Measurements from ENCODE around the gene ZNF436.
A peak's percentile ranks its signal among the peaks of the same experiment; 100 is the strongest.

ZNF436 gene

DNA sequence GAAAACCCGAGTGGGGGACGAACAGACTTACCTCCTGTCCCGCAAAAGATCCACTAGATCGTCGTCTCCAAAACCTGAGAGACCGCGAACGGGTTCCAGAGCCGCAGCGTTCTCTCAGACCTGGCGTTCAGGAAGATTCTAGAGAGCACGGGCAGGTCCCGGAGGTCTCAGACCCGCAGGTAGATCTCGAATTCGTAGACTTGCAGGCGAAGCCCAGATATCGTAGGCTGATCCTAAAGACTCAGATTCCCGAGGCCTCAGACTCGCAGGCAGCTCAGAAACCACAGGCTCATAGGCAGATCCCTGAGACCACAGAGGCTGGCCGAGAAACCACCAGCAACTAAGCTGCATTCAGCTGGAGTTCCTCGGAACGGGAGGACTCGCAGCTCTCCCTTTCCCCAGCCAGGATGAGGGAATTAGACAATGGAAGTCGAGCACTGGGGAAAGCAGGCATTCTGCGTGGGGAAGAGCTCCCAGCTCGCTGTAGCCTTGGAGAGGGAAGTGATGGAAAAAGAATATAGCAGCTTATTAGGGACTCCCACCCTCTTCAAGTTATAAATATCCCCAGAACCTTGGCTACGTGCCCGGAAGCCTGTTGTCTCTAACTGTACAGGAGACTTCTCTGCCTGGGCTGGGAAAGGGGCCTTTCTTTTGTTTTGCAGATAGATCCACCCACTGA is at the start of gene ZNF436:
ZNF436 (minus strand) TSS at position 502 of the 679 bp plus-strand sequence. CDS start 1,831 bp downstream, outside the sequence.
- DNase-seq = peak; percentile 96

DNA sequence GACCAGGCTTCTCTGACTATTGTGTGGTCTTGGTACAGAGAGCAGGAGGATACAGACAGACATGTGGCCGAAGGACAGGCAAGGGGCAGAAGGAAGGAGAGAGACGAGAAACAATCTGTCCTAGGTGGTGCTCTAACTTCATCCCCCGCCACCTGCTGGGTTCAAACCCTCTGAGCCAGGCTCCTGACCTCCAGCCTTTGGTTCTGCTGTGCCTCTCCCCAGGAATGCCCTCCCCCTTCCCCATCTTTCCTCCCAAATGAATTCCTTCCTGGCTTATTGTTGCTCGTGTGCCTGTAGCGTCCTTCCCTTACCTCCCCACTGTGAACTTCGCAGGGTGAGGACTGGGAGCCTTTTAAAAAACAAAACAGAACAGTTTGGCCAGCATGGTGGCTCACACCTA is 49.5 kb upstream of the ZNF436 start:
- no peak for DNase-seq

DNA sequence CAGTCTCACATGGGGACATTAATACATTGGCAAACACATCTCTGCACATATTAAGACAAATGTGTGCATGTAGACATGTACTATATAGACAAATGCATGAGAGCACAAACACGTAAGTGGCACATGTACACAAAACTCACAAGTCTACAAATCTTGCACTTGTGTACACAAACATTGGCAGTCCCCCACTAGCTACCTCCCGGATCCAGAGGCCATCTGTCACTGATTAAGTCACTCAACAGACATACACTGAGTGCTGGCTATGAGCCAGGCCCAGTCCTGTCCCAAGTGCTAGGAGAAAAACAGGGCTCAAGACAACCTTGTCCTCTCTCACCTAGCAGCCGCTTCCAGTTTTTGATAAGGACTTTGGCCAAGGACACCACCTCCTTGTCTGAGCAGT is 47.9 kb upstream of the ZNF436 start:
- no peak for DNase-seq

DNA sequence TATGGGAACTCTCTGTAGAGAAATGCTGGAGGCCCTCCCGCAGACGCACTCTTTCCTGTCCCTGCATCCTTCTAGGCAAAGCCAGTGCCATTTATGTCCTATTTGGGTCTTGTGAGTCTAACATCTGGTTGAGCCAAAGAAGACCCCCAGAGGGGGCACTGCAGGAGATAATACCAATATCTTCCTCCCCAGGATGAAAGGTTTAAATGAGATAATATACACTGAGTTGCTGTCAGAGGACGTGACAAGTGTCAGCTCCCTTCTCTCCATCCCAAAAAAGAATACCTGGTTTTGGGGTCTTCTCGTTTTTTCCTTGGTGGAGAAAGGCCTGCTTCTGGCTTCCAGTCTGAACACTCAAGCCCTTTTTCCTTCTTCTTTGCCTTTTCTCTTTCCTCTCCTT is 47.3 kb upstream of the ZNF436 start:
- no peak for DNase-seq

DNA sequence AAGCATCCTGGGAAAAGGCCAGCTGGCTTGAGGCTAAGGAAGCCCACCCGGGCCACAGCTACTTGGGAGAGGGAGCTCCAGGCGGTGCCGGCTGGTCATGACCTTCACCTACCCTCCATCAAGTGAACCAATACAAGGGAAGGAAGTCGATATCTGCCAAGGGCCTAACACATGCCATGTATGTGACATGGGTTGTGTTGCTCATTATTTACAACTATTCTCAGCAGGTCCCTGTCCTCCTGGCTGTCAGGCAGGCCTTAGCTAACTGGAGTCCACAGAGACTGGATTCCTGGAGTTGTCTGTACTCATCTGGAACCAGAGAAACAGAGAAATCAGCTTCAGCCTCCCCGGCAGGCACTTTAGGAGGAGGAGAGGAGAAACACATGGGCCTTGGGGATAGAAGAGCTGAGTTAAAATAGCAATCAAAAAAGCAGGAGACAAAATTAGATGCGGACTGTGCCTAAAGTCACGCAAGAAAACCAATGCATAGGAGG is 39.2 kb upstream of the ZNF436 start:
- DNase-seq = no peak

DNA sequence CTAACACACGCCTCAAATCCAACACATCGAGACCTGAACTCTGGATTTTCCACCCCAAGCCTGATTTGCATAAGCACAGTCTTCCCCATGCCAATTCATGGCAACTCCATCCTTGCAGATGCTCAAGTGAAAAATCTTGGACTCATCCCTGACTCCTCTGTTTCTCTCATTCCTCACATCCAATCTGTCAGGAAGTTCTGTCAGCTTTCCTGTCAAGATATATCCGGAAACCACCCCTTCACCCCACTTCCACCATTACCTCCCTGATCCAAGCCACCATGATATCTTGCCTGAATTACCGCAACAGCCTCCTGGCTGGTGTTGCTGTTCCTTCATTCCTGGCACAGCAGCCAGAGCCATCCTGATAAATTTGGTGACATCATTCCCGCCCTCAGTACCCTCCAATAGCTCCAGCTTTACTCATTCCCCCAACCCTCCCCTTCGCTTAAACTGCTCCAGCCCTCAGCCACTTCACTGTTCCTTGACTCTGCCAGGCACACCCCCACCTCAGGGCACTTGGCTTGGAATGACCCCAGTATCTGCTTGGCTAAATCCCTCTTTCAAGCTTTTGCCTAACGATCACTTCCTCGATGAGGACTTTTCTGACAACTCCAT is 37.5 kb upstream of the ZNF436 start:
- no peak for DNase-seq

DNA sequence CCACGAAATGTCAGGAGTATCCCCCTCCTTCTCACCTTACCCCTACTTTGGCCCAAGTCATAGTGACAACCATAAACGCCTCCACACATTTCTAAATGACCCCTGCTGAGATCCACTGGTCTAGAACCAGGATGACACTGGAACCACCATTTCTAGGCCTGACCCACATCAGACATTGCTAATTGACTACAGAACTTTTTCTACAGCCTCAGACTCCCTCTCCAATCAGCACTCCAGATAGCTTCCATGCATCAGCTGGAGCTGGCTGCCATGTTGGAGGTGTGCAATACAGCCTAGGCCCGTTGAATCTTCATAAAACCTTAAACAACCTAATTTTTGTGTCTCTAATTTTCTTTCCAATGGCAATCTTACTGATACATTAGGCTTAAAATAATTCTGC is 36.3 kb upstream of the ZNF436 start:
- no peak for DNase-seq

DNA sequence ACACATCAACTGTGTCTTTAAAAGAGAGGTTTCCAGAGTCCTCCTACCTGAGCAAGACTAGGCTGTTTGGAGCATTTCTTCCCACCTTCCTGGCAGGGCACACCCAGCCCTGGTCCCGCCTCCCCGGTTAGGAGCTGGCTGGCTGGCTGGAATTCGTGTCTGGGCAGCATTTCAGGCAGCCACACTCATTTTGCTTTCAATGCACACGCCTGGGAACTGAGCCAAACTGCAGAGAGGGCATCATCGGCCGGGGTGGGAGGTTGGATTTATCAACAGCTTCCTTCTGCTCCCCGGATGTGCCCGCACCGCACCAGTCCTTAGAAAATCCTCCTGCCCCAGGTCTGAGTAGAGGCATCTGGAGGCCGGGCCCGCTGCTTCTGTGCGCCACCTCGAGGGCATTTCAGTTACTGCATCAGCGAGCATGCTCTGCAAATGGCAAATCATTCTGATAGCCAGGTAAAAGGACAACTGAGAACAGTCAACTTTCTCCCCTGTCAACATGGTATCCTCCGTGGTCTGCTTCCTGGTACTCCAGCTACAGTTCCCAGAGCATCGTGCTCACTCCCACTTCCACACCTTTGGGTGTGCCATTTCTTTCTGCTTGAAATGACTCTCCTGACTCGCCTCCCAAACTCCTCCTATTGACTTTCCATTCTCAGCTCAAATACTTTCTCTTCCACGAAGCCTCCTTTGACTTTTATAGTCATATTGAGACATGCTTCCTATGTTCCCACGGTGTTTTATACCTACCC is 34.3 kb upstream of the ZNF436 start:
- peak; percentile 97 for DNase-seq

DNA sequence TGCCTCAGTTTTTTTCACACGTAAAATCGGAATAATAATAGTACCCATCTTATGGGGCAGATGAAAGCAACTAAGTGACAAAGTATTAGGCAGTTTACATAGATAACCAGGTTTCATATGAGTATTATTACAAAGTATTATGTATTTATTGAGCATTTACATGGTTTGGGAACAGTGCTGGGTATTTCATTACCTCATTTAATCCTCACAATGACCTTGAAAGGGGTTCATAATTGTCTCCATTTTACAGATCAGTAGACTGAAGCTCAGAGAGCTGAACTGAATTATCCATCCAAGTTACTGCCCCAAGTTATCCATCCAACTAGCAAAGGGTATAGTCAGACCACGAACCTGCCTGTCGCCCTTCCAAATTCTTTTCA is 33.7 kb upstream of the ZNF436 start:
- no peak for DNase-seq

DNA sequence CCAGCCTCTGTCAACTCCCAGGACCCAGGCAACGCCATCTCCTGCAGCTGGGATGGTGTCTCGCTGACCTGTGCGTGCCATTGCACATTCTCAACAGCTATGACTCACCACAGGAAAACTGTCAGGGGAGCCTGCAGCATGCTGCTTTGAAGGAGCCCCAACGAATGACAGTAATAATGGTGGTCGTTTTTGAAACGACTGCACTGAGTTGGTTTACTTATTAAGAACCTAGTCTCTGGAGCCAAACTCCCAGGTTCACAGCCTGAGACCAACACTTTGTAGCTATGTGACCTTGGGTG is 33.4 kb upstream of the ZNF436 start:
- no peak for DNase-seq

DNA sequence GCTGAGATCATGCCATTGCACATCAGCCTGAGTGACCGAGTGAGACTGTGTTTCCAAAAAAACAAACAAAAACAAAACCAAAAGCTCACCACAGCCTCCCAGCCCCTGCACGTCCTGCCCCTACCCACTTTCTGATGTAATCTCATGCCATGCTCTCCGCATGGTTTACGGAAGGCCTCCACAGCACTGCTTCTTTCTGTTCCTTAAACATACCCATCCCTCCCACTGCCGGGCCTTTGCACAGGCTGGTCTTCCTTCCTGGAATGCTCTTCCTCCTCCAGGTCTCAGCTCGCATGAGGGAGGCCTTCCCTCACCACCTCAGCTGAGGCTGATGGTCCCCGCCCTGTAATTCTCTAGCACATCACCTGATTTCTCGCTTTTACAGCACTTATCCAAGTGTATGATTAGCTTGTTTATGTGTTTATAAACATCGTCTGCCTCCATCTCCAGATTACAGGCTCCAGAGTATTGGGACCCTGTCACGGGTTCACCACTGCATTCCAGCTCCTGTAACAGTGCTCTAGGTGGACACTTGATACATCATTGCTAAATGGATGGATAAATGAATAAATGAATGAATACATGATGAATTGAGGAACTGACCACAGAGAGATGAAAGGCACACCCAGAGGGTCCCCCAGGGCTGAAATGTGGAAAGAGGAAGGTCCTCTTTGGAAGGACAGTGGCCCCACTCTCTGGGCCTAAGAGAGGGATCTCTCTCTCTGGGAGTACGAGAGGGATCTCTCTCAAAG is 32.8 kb upstream of the ZNF436 start:
- DNase-seq = no peak

DNA sequence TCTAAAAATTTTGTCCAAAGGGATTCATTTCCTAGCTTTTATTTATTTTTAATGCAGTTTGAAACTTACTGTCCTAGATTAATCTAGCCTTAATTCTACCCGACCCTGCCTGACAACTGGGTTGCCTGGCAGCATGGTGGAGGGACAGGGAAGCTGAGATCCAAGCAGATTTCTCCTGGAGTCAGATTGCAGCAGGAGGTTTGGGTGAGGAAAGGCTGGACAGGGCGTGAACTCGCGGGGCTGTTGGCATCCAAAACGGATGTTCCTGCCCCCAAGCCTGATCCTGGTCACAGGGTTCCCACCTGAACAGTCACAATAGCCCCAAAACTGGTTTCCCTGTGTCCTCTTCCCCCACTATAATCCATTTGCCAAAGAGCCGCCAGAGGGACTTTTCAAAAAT is 31.7 kb upstream of the ZNF436 start:
- no peak for DNase-seq

DNA sequence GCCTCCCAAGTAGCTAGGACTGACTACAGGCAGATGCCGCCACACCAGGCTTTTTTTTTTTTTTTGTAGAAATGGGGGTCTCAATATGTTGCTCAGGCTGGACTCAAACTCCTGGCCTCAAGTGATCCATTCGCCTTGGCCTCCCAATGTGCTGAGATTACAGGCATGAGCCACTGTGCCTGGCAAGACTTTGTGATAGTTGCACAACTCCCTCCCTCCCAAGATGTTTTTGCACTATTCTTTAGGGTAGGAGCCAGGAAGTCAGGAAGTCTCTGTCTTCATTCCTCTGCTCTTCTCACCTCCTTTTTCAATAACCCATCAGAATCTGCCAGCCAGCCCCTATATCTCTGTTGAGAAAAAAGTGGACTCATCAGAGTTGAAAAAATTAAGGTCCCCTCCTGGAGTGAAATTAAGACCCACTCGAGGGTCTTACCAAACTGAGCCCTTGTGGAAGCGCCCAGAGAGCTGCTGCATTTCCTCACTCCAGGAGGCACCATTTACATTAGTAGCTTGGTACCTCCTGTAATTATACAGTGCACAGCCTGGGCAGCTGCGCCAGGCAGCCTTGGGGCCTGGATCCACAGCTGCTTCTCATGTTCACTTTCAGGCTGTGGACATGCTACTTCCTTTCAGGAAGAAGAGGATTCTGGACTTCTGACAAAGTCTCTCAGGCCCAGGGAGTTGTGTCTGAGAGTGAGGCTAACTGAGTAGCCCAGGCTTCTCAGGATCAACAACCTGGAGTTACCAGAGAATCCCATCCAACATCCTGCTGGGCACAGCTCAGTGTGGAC is 30.9 kb upstream of the ZNF436 start:
- DNase-seq = no peak

DNA sequence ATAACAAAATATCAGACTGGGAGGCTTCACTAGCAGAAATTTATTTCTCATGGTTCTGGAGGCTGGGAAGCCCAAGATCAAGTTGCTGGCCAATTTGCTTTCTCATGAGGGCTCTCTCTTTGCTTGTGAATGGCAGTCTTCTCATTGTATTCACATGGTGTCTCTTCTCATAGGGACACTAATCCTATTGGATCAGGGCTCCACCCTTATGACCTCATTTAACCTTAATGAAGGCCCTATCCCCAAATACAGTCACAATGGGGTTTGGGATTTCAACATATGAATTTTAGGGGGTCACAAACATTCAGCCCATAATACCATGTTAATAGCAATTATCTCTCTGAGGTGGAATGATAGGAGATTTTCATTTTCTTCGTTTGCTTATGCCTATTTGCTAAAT is 29.6 kb upstream of the ZNF436 start:
- no peak for DNase-seq

DNA sequence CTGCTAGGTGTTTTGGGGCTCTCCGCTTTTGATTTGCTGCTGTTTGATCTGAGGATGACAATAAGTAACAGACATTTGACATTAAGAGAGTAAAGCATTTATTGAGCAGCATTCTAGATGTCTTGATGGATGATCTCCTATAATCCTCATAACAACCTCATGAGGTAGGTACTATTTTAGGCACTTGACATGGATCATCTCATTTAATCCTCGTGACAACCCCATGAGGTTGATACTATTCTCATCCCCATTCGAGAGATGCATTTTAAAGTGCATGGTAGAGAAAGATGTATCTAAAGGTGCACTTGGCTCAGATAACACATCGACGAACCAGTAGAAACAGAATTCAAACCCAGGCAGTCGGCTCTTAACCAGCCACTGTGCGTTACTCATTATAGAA is 28.3 kb upstream of the ZNF436 start:
- no peak for DNase-seq

DNA sequence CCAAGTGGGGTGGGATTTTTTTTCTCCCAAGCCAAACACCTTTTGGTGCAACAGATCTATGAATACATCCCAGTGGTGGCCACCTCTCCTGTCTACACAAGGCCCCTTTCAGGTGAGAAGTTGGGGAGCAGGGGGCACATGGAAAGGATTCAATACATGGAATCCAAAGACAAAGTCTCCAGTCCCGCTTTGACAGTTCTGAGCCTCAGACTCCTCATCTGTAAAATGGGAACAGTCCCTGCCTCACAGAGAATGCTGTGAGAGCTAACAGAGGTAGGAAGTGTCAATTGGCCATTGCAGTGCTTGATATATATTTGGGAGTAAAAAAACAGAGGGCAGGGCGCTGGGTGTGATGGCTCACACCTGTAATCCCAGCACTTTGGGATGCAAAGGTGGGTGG is 26.7 kb upstream of the ZNF436 start:
- no peak for DNase-seq

DNA sequence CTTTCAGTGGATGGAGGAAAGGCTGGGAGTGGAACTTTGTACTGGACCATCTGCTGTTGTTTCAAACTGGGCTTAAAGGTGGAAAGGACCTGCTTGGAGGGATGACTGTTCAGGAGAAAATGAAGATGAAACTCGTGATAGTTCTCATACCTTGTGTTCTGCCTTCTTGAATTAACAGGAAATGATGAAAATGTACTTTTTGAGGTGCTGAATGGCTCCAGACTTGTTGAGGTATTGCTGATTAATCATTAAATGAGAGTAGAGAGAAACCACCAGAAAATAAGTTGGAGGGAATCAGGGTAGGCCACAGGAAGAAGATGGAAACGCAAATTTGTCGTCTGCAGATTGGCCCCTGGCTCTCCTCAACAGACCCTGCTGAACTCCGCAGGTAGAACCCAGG is 26.2 kb upstream of the ZNF436 start:
- DNase-seq = no peak

DNA sequence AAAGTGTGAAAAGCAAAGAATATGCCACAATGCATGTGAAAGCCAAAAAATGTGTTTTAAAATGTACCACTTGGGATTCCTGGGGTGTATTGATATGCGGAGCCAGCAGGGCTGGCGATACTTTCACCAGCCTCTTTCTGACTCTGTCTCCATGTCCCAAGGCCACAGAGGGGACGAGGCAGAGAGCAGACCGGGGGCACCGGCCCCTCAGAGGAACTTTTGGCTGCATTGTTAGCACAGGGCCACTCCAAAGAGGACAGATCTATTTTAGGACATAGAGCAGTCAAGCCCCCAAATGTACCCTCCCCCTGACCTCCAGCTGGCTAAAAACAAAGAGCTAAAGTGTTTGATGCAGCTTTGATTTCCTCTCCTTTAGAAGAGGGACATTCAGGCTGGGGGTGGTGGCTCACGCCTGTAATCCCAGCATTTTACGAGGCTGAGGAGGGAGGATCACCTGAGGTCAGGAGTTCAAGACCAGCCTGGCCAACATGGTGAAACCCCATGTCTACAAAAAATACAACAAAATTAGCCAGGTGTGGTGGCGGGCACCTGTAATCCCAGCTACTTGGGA is 25.6 kb upstream of the ZNF436 start:
- no peak for DNase-seq

DNA sequence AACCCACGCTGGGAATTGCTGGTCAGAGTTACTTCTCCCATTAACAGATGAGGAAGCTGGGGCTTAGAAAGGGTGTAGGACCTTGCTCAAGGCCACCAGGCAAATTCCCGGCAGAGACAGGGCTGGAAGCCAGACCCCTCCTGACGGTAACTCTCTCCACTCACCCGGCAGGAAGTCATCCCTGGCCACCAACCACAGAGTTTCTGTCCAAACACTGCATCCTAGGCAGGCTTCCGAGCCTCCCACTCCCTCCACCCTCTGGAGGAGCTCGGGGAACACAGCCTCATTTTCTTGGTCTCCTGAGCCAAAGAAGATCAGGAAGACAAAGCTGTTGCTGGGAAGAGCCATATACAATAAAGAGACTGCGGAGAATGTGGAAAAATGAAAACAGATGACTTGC is 25.0 kb upstream of the ZNF436 start:
- DNase-seq = no peak

DNA sequence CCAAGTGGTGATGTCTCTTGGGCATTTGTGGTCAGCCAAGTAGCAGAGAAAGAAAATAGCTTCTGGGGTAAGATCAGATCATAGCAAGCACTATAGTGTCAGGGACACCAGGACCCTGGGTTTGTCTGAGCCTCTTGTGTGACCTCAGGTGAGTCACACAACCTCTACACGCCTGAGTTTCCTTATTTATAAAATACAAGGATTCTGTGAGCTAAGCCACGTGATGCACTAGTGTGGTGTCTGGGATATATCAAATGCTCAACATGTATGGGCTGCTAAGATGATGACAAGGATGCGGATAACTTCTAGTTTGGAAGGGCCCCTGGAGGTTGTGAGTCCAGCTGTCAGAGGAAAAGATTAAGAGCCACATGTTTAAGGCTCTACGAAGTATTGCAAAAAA is 24.5 kb upstream of the ZNF436 start:
- DNase-seq = no peak

DNA sequence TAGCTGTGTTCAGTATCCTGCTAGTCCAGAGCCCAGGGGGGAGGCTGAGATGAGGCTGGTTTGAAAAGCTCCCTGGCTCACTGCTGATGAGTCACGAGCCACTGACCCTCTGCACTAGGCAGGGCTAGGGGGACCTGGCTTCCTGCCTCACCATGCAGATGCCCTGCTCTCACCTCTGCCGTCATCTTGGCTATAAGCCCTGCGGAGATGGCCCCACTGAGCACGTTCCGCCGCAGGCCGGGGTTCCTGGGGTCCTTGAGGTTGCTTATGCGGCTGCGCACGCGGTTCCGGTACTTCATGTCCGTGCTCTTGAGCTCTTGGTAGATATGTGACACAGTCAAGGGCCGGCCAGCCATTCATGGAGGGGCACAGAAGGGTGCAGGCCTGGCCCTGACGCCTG is 24.1 kb upstream of the ZNF436 start:
- no peak for DNase-seq

DNA sequence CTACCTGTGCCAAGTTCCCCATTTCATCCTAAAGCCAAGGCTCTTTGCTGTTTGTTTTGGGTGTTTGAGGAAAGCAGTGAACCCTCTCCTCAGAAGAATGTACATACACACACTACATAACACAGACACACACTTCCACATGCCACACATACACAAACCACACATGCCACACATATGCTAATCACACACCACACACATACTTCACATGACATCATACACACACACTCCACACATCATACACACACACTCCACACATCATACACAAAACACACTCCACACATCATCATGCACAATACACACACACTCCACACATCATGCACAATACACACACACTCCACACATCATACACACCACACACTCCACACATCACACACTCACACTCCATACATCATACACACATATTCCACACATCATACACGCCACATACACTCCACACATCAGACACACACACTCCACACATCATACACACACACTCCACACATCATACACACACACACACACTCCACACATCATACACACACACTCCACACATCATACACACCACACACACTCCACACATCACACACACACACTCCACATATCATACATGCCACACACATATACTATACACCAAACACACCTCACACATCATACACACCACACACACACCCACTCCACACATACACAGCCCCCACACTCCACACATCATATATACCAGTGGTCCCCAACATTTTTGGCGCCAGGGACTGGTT is 22.7 kb upstream of the ZNF436 start:
- DNase-seq = no peak
